Neural cell (in vitro differentiated cells): ENCODE measurements around the gene WRAP73. TPM values are rescaled to one million over a fixed set of nuclear protein-coding genes. Genes with fewer than 3 reads are reported as not detected.

Source experiments
- H2AFZ ChIP-seq: fragments of 200-600, 300-800 bp; sonication (generic), shearing (Covaris generic); 2 replicates; pipeline ENCODE4 v1.6.0; 2014; ENCODE audit warnings: low read depth, mild to moderate bottlenecking, antibody characterized with exemption, low read length, moderate library complexity
- H3F3A ChIP-seq: fragments of 200-600 bp; shearing (Covaris generic); 2 replicates; pipeline ENCODE4 v1.6.1; 2016; ENCODE audit warnings: mild to moderate bottlenecking, moderate library complexity, mixed read lengths, antibody characterized with exemption, low read length; ENCODE audit not compliant: insufficient read depth, poor library complexity, severe bottlenecking
- H3K27ac ChIP-seq: fragments of 200-600, 300-800 bp; sonication (generic), shearing (Covaris generic); 2 replicates; pipeline ENCODE4 v1.5.1; 2014; ENCODE audit warnings: mild to moderate bottlenecking, low read length, moderate library complexity
- H3K27me3 ChIP-seq: fragments of 300-800, 200-600 bp; sonication (generic), shearing (Covaris generic); 2 replicates; pipeline ENCODE4 v1.6.0; 2014; ENCODE audit warnings: mild to moderate bottlenecking, low read depth, low read length, moderate library complexity; ENCODE audit not compliant: insufficient read depth
- H3K36me3 ChIP-seq: fragments of 300-800, 200-600 bp; sonication (generic), shearing (Covaris generic); 2 replicates; pipeline ENCODE4 v1.5.1; 2014; ENCODE audit warnings: mild to moderate bottlenecking, antibody characterized with exemption, low read length, moderate library complexity; ENCODE audit not compliant: insufficient read depth
- H3K4me2 ChIP-seq: fragments of 300-800, 200-600 bp; sonication (generic), shearing (Covaris generic); 2 replicates; pipeline ENCODE4 v1.6.0; 2014; ENCODE audit warnings: mild to moderate bottlenecking, low read length
- H3K4me3 ChIP-seq: fragments of 300-800, 200-600 bp; sonication (generic), shearing (Covaris generic); 2 replicates; pipeline ENCODE4 v1.5.1; 2014; ENCODE audit warnings: mild to moderate bottlenecking, low read length, moderate library complexity
- H3K79me2 ChIP-seq: fragments of 200-600 bp; shearing (Covaris generic); replicated peaks from 2 replicates; pipeline ENCODE4 v1.6.0; 2014; ENCODE audit warnings: mild to moderate bottlenecking, low read length, moderate library complexity; ENCODE audit not compliant: insufficient read depth
- H3K9ac ChIP-seq: fragments of 300-800, 200-600 bp; sonication (generic), shearing (Covaris generic); 2 replicates; pipeline ENCODE4 v1.6.1; 2016; ENCODE audit warnings: mild to moderate bottlenecking, low read length, mixed read lengths
- H3K9me2 ChIP-seq: fragments of 200-600 bp; shearing (Covaris generic); 2 replicates; pipeline ENCODE4 v1.6.1; 2016; ENCODE audit warnings: mild to moderate bottlenecking, low read length, mixed read lengths; ENCODE audit not compliant: insufficient read depth
- H3K9me3 ChIP-seq: fragments of 200-600, 300-800 bp; sonication (generic), shearing (Covaris generic); 2 replicates; pipeline ENCODE4 v1.6.1; 2016; ENCODE audit warnings: mild to moderate bottlenecking, mixed run types, low read length, moderate library complexity, mixed read lengths
- H4K20me1 ChIP-seq: fragments of 200-600 bp; shearing (Covaris generic); 2 replicates; pipeline ENCODE4 v1.6.1; 2016; ENCODE audit warnings: mild to moderate bottlenecking, mixed run types; ENCODE audit not compliant: insufficient read depth
- EP300 ChIP-seq: fragments of 450-650 bp; conservative IDR thresholded peaks from 2 replicates; pipeline ENCODE4 v1.6.1; 2014; ENCODE audit warnings: antibody characterized with exemption, mild to moderate bottlenecking, moderate library complexity; ENCODE audit not compliant: poor library complexity, severe bottlenecking
- EZH2 ChIP-seq: fragments of 200-600, 300-800 bp; shearing (Covaris generic), sonication (generic); IDR thresholded peaks from 2 replicates; pipeline ENCODE4 v1.6.1; 2014; ENCODE audit warnings: antibody characterized with exemption, low read length, borderline replicate concordance, mild to moderate bottlenecking; ENCODE audit not compliant: insufficient read depth, poor library complexity, severe bottlenecking
- MXI1 ChIP-seq: fragments of 450-650 bp; conservative IDR thresholded peaks from 2 replicates; pipeline ENCODE4 v1.6.1; 2014; ENCODE audit warnings: antibody characterized with exemption, mild to moderate bottlenecking; ENCODE audit not compliant: poor library complexity, severe bottlenecking
- POLR2AphosphoS5 ChIP-seq: IDR thresholded peaks from 2 replicates; pipeline ENCODE4 v1.6.1; 2012
- RAD21 ChIP-seq: fragments of 450-650 bp; conservative IDR thresholded peaks from 2 replicates; pipeline ENCODE4 v1.6.1; 2014; ENCODE audit warnings: antibody characterized with exemption, mild to moderate bottlenecking, moderate library complexity
- SMC3 ChIP-seq: fragments of 450-650 bp; conservative IDR thresholded peaks from 2 replicates; pipeline ENCODE4 v1.6.1; 2014; ENCODE audit warnings: antibody characterized with exemption, mild to moderate bottlenecking, moderate library complexity; ENCODE audit not compliant: poor library complexity
- TAF1 ChIP-seq: IDR thresholded peaks from 2 replicates; pipeline ENCODE4 v1.6.1; 2012; ENCODE audit warnings: low read depth
- polyA plus RNA-seq: library from polyadenylated mRNA; depleted of rRNA; stranded (reverse); fragments of >200 nt; gene quantifications from 2 replicates; pipeline ENCODE4 v1.2.3, GENCODE V29; 2014
- TF ChIP-seq, protein P1 (sequence below): IDR thresholded peaks from 2 replicates; pipeline ENCODE4 v1.6.1; 2012; ENCODE audit warnings: borderline replicate concordance
- TF ChIP-seq, protein P2 (sequence below): fragments of 450-650 bp; IDR thresholded peaks from 2 replicates; pipeline ENCODE4 v1.5.1; 2014; ENCODE audit warnings: antibody characterized with exemption, mild to moderate bottlenecking, moderate library complexity; ENCODE audit not compliant: poor library complexity, severe bottlenecking

The WRAP73 gene
- polyA plus RNA-seq, 1 donor from 2014 or later, result 32.9 TPM

- no peaks in the 10 kb centered on the region for H3K9me3 ChIP-seq
- H3K36me3 ChIP-seq, result no peaks in the 10 kb centered on the region
- H2AFZ ChIP-seq, result no peak overlapping the region
- H3K9ac ChIP-seq, result no peak overlapping the region
- H4K20me1 ChIP-seq, result no peaks in the 10 kb centered on the region
- no peak for TF ChIP-seq RAD21
- TF ChIP-seq SMC3, result no peak
- TF ChIP-seq EP300, result no peak
- no peak for TF ChIP-seq TAF1
- no peak for TF ChIP-seq MXI1
- no peak for TF ChIP-seq EZH2
- TF ChIP-seq, protein P1, sequence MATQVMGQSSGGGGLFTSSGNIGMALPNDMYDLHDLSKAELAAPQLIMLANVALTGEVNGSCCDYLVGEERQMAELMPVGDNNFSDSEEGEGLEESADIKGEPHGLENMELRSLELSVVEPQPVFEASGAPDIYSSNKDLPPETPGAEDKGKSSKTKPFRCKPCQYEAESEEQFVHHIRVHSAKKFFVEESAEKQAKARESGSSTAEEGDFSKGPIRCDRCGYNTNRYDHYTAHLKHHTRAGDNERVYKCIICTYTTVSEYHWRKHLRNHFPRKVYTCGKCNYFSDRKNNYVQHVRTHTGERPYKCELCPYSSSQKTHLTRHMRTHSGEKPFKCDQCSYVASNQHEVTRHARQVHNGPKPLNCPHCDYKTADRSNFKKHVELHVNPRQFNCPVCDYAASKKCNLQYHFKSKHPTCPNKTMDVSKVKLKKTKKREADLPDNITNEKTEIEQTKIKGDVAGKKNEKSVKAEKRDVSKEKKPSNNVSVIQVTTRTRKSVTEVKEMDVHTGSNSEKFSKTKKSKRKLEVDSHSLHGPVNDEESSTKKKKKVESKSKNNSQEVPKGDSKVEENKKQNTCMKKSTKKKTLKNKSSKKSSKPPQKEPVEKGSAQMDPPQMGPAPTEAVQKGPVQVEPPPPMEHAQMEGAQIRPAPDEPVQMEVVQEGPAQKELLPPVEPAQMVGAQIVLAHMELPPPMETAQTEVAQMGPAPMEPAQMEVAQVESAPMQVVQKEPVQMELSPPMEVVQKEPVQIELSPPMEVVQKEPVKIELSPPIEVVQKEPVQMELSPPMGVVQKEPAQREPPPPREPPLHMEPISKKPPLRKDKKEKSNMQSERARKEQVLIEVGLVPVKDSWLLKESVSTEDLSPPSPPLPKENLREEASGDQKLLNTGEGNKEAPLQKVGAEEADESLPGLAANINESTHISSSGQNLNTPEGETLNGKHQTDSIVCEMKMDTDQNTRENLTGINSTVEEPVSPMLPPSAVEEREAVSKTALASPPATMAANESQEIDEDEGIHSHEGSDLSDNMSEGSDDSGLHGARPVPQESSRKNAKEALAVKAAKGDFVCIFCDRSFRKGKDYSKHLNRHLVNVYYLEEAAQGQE, result no peak
- TF ChIP-seq, protein P2, sequence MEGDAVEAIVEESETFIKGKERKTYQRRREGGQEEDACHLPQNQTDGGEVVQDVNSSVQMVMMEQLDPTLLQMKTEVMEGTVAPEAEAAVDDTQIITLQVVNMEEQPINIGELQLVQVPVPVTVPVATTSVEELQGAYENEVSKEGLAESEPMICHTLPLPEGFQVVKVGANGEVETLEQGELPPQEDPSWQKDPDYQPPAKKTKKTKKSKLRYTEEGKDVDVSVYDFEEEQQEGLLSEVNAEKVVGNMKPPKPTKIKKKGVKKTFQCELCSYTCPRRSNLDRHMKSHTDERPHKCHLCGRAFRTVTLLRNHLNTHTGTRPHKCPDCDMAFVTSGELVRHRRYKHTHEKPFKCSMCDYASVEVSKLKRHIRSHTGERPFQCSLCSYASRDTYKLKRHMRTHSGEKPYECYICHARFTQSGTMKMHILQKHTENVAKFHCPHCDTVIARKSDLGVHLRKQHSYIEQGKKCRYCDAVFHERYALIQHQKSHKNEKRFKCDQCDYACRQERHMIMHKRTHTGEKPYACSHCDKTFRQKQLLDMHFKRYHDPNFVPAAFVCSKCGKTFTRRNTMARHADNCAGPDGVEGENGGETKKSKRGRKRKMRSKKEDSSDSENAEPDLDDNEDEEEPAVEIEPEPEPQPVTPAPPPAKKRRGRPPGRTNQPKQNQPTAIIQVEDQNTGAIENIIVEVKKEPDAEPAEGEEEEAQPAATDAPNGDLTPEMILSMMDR, result no peak
- TF ChIP-seq POLR2AphosphoS5, result no peak
- H3F3A ChIP-seq, result no peaks in the 10 kb centered on the region
- no peak overlapping the region for H3K27ac ChIP-seq
- no peaks in the 10 kb centered on the region for H3K9me2 ChIP-seq
- H3K79me2 ChIP-seq, result no peaks in the 10 kb centered on the region
- no peaks in the 10 kb centered on the region for H3K27me3 ChIP-seq
- H3K4me3 ChIP-seq, result no peak overlapping the region
- H3K4me2 ChIP-seq, result no peak overlapping the region
Measured at GRCh38 chr1:3680488-3681230, 30.8 kb upstream of the WRAP73 start.

GRCh38 chr1:3679799-3680453 is 30.0 kb upstream of the WRAP73 start:
- no peak for TF ChIP-seq POLR2AphosphoS5
- no peak for TF ChIP-seq RAD21
- TF ChIP-seq SMC3, result no peak
- TF ChIP-seq MXI1, result no peak
- TF ChIP-seq, protein P2, result no peak
- TF ChIP-seq TAF1, result no peak
- TF ChIP-seq EZH2, result no peak
- TF ChIP-seq, protein P1, result no peak
- no peak for TF ChIP-seq EP300
- no peaks in the 10 kb centered on the region for H3K36me3 ChIP-seq
- H3K9me2 ChIP-seq, result no peaks in the 10 kb centered on the region
- H3K4me2 ChIP-seq, result no peak overlapping the region
- no peaks in the 10 kb centered on the region for H3K9me3 ChIP-seq
- no peaks in the 10 kb centered on the region for H3K27me3 ChIP-seq
- H3K27ac ChIP-seq, result no peak overlapping the region
- H4K20me1 ChIP-seq, result no peaks in the 10 kb centered on the region
- H3K9ac ChIP-seq, result no peak overlapping the region
- no peak overlapping the region for H3K4me3 ChIP-seq
- no peaks in the 10 kb centered on the region for H3F3A ChIP-seq
- no peak overlapping the region for H2AFZ ChIP-seq
- H3K79me2 ChIP-seq, result no peaks in the 10 kb centered on the region
